ENCODE data around the gene RAB35. TPM values are rescaled to one million over a fixed set of nuclear protein-coding genes. Genes with fewer than 3 reads are reported as not detected.

The RAB35 gene
- total RNA-seq, 4 donors from 2014 or later: 17.5 to 28.2 (median 21.9) TPM

DNA sequence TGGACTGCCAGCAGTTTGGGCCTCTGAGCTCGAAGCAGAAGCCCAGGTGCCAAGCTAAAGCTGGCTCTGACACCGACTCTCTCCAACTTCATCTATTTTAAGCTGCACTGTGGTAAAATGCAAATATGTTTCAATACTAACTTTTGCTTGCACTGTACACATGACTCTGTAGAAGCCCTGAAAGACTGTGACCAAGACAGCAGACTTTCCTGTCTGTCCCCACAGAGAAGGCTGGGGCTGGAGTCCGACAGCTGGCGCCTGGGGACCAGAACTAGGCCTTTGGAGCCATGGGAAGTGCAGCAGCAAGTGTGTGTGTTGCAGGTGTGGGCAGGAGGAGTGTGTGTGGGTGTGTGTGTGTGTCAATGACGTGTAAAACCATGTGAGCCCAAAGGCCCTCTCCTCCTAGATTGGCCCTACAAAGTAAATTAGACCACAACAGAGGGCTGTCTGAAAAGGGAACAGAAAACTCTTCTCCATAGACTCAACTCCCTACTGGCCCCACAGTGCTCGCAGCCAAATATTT is 16.4 kb upstream of the RAB35 start:
- no peak for TF ChIP-seq CTCF (IDR thresholded peaks at IDR 0.05; ENCODE audit: low read depth)

GRCh38 chr12:120132054-120132836 is 15.7 kb upstream of the RAB35 start:
- no peak for TF ChIP-seq CTCF (IDR thresholded peaks at IDR 0.05; ENCODE audit: low read depth)

DNA sequence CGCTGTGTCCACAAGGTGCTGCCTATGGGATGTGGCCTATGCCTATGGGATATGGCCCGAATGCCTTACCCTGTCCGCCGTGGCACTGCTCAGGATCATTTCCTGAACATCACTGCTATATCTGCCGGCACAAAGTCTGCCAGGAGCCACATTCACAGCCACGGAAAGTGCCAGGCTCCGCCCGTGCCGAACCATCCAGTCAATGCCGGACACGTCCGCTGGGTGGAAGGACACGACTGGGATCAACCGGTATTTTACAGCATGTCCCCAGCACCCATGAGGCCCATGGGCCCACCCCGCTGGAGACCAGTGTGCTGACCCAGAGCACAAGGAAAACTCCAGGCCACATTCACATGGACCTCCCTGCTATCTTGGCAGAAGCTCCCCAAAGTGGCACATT is 14.6 kb upstream of the RAB35 start:
- TF ChIP-seq CTCF (IDR thresholded peaks at IDR 0.05; ENCODE audit: low read depth): no peak

DNA sequence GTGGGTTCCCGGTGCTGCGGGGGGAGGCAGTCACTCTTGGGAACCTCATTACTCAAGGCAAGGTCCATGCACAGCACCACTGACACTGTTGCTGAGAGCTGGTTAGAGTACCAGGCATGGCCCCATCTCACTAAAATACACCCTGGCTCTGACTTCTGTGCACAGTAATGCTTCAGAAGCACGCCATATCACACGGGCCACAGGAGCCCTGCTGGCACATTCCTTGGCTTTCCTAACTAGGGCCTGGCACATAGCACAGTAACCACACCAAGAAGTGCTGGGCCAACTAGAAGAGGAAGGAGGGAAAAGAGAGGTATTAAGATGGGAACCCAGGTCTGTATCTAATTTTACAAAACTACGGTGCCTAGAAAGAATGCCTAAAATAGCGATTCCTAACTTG is 13.5 kb upstream of the RAB35 start:
- TF ChIP-seq CTCF (IDR thresholded peaks at IDR 0.05; ENCODE audit: low read depth): no peak

DNA sequence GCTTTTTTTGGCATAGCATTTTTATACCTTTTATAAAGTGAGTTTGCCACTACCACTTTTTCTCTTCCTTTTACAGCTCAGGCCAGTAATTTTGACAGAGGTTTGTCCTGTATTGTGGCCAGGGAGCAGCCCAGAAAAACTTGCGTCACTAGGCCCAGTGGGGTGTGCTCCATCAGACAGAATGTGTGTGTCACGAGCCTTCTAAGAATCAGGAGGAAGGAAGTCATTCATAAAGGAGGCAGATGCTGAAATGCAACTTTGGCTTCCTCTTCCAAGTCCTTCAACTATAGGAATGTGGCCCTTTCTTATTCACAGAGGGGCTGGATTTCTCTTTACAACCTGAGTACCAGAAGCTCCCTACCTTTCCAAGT is 10.1 kb upstream of the RAB35 start:
- TF ChIP-seq CTCF (IDR thresholded peaks at IDR 0.05; ENCODE audit: low read depth): no peak

DNA sequence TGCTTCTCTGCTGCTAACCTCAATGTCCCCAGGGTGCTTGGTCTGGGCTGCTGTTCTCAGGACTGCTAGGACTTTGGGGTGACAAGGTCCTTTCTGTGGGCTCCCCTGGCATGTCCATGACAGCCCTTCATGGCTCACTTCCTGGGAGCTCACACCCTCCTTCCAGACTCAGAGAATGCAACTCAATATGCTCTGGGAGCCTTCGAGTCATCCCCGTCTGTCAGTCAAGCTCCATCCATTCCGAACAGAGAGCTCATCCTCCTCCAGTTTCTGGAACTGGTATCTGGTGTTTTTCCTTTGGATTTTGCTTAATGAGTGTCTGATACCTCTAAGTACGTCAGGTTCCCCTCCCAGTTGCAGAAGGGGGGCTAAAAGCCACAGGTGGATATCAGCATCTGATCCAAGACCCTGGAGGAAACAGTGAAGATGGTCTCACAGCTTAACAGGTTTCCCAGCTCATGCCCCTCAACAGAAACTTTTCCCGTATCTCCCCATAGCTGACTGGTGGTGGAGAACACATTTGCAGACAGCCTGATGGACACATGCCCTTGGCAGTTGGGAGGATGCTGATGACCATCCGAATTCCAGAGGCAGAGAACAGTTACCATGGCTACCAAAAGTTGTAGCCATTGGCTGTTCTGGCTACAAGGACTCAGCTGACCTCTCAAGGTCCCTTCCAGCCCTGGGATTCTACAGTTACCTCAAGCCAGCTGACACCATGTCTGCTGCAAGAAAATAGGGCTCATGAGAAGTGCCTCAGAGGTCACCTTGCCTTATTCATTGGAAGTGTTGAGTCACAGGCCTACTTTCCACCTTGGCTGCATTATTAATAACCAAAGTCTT is 9.5 kb upstream of the RAB35 start:
- no peak for TF ChIP-seq CTCF (IDR thresholded peaks at IDR 0.05; ENCODE audit: low read depth)

DNA sequence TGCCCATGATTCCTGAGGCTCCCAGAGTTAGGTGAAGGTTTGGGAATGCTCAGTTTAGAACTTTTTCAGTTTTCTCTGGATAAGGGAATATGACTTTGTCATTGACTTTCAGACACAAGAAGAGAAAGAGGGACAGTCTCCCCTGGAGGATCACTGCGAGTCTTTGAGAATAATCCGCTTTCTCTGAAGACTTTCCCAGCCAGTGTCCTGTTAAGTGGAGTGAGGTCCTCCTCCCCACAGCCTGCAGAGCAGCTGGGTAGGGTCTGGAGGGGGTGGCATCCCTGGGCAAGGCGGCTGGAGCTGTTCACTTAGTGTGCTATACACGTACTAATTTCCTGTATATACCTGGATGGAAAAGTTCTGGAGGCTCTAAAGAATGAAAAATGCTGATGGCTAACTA is 8.5 kb upstream of the RAB35 start:
- TF ChIP-seq CTCF (IDR thresholded peaks at IDR 0.05; ENCODE audit: low read depth): no peak

Data from subcutaneous adipose tissue (tissue), 4 donors.